K562 treated with DMSO at 1 percent for 12 hours (cell line): ENCODE data around the gene UGT2B28. TPM values are rescaled to one million over a fixed set of nuclear protein-coding genes. Genes with fewer than 3 reads are reported as not detected.

Experiments used
- total RNA-seq: library from RNA; unstranded; fragments of 300-600 nt; gene quantifications from 2 replicates; pipeline ENCODE4 v1.2.3, GENCODE V29; 2022; ENCODE audit not compliant: insufficient read depth

Gene UGT2B28
- total RNA-seq, result not detected in 2 replicates

DNA sequence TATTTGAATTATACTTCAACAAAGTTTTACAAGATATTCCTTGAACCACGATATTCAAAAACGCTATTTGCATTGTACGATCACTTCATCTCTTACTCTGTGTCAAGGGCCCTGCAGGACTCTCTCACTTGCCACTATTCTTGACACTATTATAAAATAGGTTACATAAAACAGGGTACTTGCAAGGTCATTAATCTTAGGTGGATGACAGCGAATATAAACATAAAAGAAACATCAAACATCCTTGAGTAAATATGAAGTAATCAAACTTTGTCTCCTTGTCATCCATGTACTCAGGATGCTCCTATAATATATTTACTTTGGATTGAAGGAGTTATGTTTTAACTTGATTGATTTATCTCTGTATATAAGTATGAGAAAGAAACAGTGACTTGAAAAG is at the start of gene UGT2B28:
TSS of gene UGT2B28 (plus strand) at position 395 of the 400 bp plus-strand sequence. CDS start 26 bp downstream, outside the sequence.

Other genes starting within 250 kb of the UGT2B28 start
- not detected in 2 replicates for gene UGT2B7, start 184.0 kb upstream of the UGT2B28 start, total RNA-seq
- not detected in 2 replicates for gene UGT2B11, start 65.7 kb upstream of the UGT2B28 start, total RNA-seq
- gene UGT2B4, start 215.4 kb downstream of the UGT2B28 start, total RNA-seq, result not detected in 2 replicates